HG03135 (cell line): ENCODE measurements around the gene ZNF595.
"Not testable (repeated sequence)": the region's sequence is repeated elsewhere in the genome, so short reads cannot be mapped to it uniquely, and the experiment has no call there.

Experiments used
- ATAC-seq: cut with Tn5 transposase; IDR thresholded peaks from one replicate; pipeline ENCODE4 v1.9.1; 2021; ENCODE audit warnings: mild to moderate bottlenecking, moderate library complexity; ENCODE audit not compliant: unreplicated experiment

Gene ZNF595

GRCh38 chr4:85951-86350 lies 32.8 kb downstream of the ZNF595 start:
- no peak for ATAC-seq

GRCh38 chr4:86559-87324 lies 33.6 kb downstream of the ZNF595 start:
- ATAC-seq, result not testable (repeated sequence)

GRCh38 chr4:98386-98785 lies 45.3 kb downstream of the ZNF595 start:
- no peak for ATAC-seq

- no peak for ATAC-seq
These were observed 46.7 kb downstream of the ZNF595 start for GRCh38 chr4:99863-100262.

GRCh38 chr4:107083-107443 lies 53.9 kb downstream of the ZNF595 start:
- ATAC-seq, result no peak

- ATAC-seq, result no peak
These were observed 54.6 kb downstream of the ZNF595 start for GRCh38 chr4:107444-108429.

GRCh38 chr4:112771-113170 lies 59.6 kb downstream of the ZNF595 start:
- no peak for ATAC-seq

GRCh38 chr4:113732-114131 lies 60.6 kb downstream of the ZNF595 start:
- ATAC-seq, result no peak

- ATAC-seq, result no peak
These were observed 61.0 kb downstream of the ZNF595 start for GRCh38 chr4:114149-114548.

GRCh38 chr4:116499-116898 lies 63.4 kb downstream of the ZNF595 start:
- ATAC-seq, result no peak

- no peak for ATAC-seq
These were observed 67.5 kb downstream of the ZNF595 start for GRCh38 chr4:120616-121015.

GRCh38 chr4:121408-122084 lies 68.4 kb downstream of the ZNF595 start:
- no peak for ATAC-seq

- not testable (repeated sequence) for ATAC-seq
These were observed 70.8 kb downstream of the ZNF595 start for GRCh38 chr4:123922-124274.

GRCh38 chr4:124275-125081 lies 71.4 kb downstream of the ZNF595 start, which contains the start of gene ZNF718:
TSS of gene ZNF718 (plus strand) at chr4:124501. CDS start at chr4:124671, 170 bp downstream.
- peak; percentile 100 for ATAC-seq

GRCh38 chr4:125091-125771 lies 72.1 kb downstream of the ZNF595 start:
- peak; percentile 13 for ATAC-seq

- ATAC-seq, result no peak
These were observed 72.7 kb downstream of the ZNF595 start for GRCh38 chr4:125833-126232.

- ATAC-seq, result no peak
These were observed 79.4 kb downstream of the ZNF595 start for GRCh38 chr4:132483-132882.
